ENCODE measurements around the gene CALU. TPM values are rescaled to one million over a fixed set of nuclear protein-coding genes. Genes with fewer than 3 reads are reported as not detected.

CALU gene
- total and polyA plus RNA-seq, 8 donors = 177 to 239 (median 205) TPM

DNA sequence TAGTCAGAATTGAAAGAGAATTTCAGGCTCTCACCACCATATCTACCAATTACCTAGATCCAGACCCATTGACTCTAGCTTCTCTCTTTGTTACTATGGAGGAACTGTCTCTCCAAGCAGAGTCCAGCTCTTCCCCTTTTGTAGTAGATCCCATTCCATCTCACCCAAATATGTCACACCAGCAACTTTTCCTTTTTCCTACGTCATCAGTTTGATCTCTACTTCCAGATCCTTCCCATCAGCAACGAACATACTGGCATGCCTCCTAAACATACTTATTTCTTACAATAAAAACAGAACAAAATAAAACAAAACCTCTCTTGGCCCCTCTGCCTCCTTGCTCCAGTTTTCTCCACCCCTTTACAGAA, 5.9 kb upstream of the CALU start:
- Histone ChIP-seq H3K9me3 (no peaks in the 10 kb centered on the region), H3K36me3 (no peaks in the 10 kb centered on the region), H3K27me3 (no peaks in the 10 kb centered on the region), H3K4me1 (peaks cover 0 to 4% of the 10 kb centered on the region in 2 donors), H3K27ac (no peak overlapping the region), H3K4me3 (no peak overlapping the region)
- intact Hi-C loops (cut with DNase I) = no loop called here
- ATAC-seq (no peak), DNase-seq (no peak)
- no peak for TF ChIP-seq CTCF (IDR thresholded peaks at IDR 0.05)

DNA sequence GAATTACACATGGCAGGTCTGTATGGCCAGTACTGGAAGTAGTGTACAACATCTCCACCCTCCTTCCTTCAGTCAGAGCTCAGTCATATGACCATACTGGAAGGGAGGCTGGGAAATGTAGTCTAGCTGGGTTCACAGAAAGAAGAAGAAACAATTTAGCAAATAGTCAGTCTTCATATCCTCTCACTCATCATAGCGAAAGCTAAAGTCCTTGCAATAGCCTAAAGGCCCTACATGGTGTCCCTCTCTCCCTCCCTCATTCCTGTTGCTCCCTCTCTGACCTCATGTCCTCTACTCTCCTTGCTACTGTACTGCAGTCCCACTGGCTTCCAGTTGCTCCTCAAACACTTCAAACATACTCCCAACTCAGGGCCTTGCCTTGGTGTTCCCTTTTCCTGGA, 4.3 kb upstream of the CALU start:
- intact Hi-C loops (cut with DNase I) = no loop called here
- peaks cover 3 to 12% of the 10 kb centered on the region in 2 donors for H3K4me1 ChIP-seq
- no peaks in the 10 kb centered on the region for H3K27me3 ChIP-seq
- no peaks in the 10 kb centered on the region for H3K9me3 ChIP-seq
- TF ChIP-seq CTCF (IDR thresholded peaks at IDR 0.05) = no peak
- H3K4me3 ChIP-seq = no peak overlapping the region
- no peak overlapping the region for H3K27ac ChIP-seq
- no peaks in the 10 kb centered on the region for H3K36me3 ChIP-seq
- ATAC-seq = no peak
- no peak for DNase-seq

DNA sequence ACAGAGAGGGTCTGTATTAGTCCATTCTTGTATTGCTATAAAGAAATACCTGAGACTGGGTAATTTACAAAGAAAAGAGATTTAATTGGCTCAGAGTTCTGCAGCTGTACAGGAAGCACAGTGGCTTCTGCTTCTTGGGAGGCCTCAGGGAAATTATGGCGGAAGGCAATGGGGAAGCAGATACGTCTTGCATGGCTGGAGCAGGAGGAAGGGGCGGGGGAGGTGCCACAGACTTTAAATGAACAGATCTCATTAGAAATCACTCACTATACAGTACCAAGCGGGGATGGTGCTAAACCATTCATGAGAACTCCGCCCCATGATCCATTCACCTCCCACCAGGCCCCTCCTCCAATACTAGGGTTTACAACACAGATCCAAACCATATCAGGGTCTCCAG, 3.7 kb upstream of the CALU start:
- Histone ChIP-seq H3K27me3 (no peaks in the 10 kb centered on the region), H3K4me1 (peaks cover 5 to 17% of the 10 kb centered on the region in 2 donors), H3K27ac (no peak overlapping the region), H3K4me3 (no peak overlapping the region), H3K36me3 (no peaks in the 10 kb centered on the region), H3K9me3 (no peaks in the 10 kb centered on the region)
- no peak for ATAC-seq
- intact Hi-C loops (cut with DNase I) = no loop called here
- DNase-seq = no peak
- TF ChIP-seq CTCF (IDR thresholded peaks at IDR 0.05) = no peak

- H3K36me3 ChIP-seq = no peaks in the 10 kb centered on the region
- H3K27ac ChIP-seq = no peak overlapping the region
- intact Hi-C loops (cut with DNase I) = no loop called here
- H3K27me3 ChIP-seq = no peaks in the 10 kb centered on the region
- ATAC-seq = no peak
- H3K9me3 ChIP-seq = no peaks in the 10 kb centered on the region
- no peak for DNase-seq
- peaks cover 22 to 37% of the 10 kb centered on the region in 2 donors for H3K4me1 ChIP-seq
- no peak for TF ChIP-seq CTCF (IDR thresholded peaks at IDR 0.05)
- no peak overlapping the region for H3K4me3 ChIP-seq
These were observed 1.7 kb upstream of the CALU start for GRCh38 chr7:128737441-128737840.

- intact Hi-C loops (cut with DNase I) = no loop called here
These were observed 1.2 kb upstream of the CALU start for GRCh38 chr7:128737867-128738385.

More at GRCh38 chr7:128737867-128738385, 1.2 kb upstream of the CALU start:
- Histone ChIP-seq H3K4me3 (no peak overlapping the region), H3K36me3 (no peaks in the 10 kb centered on the region), H3K27me3 (no peaks in the 10 kb centered on the region), H3K27ac (peak overlapping the region in 1 of 2 donors; percentile 87), H3K9me3 (no peaks in the 10 kb centered on the region), H3K4me1 (peaks cover 22 to 42% of the 10 kb centered on the region in 2 donors)
- DNase-seq = no peak
- no peak for TF ChIP-seq CTCF (IDR thresholded peaks at IDR 0.05)
- no peak for ATAC-seq
